SU-DHL-6 (cell line): ENCODE measurements around the gene DGCR6L.
"Not testable (repeated sequence)": the region's sequence is repeated elsewhere in the genome, so short reads cannot be mapped to it uniquely, and the experiment has no call there.

Experiments
- EZH2phosphoT487 ChIP-seq: fragments of 200-600 bp; sonication (generic), shearing (Covaris generic); conservative IDR thresholded peaks from 2 replicates; pipeline ENCODE4 v1.6.1; 2018; ENCODE audit warnings: mild to moderate bottlenecking, antibody characterized with exemption, low read length, moderate library complexity, mixed read lengths
- TF ChIP-seq, protein P1 (sequence below): fragments of 200-600 bp; sonication (generic); IDR thresholded peaks from one replicate; pipeline ENCODE4 v1.5.1; 2017; ENCODE audit warnings: antibody characterized with exemption, mild to moderate bottlenecking, low read length, moderate library complexity; ENCODE audit not compliant: insufficient read depth, poor library complexity, severe bottlenecking

GRCh38 chr22:20286312-20286660 is 33.6 kb downstream of the DGCR6L start:
- TF ChIP-seq, protein P1, sequence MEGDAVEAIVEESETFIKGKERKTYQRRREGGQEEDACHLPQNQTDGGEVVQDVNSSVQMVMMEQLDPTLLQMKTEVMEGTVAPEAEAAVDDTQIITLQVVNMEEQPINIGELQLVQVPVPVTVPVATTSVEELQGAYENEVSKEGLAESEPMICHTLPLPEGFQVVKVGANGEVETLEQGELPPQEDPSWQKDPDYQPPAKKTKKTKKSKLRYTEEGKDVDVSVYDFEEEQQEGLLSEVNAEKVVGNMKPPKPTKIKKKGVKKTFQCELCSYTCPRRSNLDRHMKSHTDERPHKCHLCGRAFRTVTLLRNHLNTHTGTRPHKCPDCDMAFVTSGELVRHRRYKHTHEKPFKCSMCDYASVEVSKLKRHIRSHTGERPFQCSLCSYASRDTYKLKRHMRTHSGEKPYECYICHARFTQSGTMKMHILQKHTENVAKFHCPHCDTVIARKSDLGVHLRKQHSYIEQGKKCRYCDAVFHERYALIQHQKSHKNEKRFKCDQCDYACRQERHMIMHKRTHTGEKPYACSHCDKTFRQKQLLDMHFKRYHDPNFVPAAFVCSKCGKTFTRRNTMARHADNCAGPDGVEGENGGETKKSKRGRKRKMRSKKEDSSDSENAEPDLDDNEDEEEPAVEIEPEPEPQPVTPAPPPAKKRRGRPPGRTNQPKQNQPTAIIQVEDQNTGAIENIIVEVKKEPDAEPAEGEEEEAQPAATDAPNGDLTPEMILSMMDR: not testable (repeated sequence)
- not testable (repeated sequence) for TF ChIP-seq EZH2phosphoT487
